GM23248 (cell line): Measurements from ENCODE around the gene MAP3K6.

Source experiments
- EZH2 ChIP-seq: fragments of 200-600 bp; sonication (generic); IDR thresholded peaks from 2 replicates; pipeline ENCODE4 v1.6.1; 2018; ENCODE audit warnings: antibody characterized with exemption, mild to moderate bottlenecking; ENCODE audit not compliant: insufficient read depth, poor library complexity, severe bottlenecking
- EZH2phosphoT487 ChIP-seq: fragments of 200-600 bp; sonication (generic); IDR thresholded peaks from 2 replicates; pipeline ENCODE4 v1.6.1; 2018; ENCODE audit warnings: antibody characterized with exemption, moderate library complexity, mild to moderate bottlenecking, low read depth; ENCODE audit not compliant: insufficient read depth

- no peak for TF ChIP-seq EZH2phosphoT487
- no peak for TF ChIP-seq EZH2
These were observed 52.6 kb downstream of the MAP3K6 start for GRCh38 chr1:27314169-27314568.
